Gastroesophageal sphincter (tissue), 3 donors: Measurements from ENCODE around the gene MAML2.

ENCODE experiments used
- POLR2A ChIP-seq, 2 donors: fragments of 450-650 bp; IDR thresholded peaks; one replicate each; pipeline ENCODE4 v1.6.1; 2017; ENCODE audit warnings: antibody characterized with exemption in 2 of 2, mild to moderate bottlenecking in 2 of 2, moderate library complexity in 1 of 2
- POLR2AphosphoS5 ChIP-seq: sonication (generic); formaldehyde crosslinking; IDR thresholded peaks from one replicate; pipeline ENCODE4 v1.6.1; 2017; ENCODE audit warnings: antibody characterized with exemption
- TF ChIP-seq, protein P1 (sequence below), 4 experiments: fragments of 200-600 bp in 2 of 4; fragments of 450-650 bp in 2 of 4; sonication (generic) in 1 of 4; IDR thresholded peaks; one replicate each; pipeline ENCODE4 v1.5.1; 2017 to 2019; ENCODE audit warnings: antibody characterized with exemption in 4 of 4, mild to moderate bottlenecking in 2 of 4, moderate library complexity in 2 of 4

GRCh38 chr11:95976550-95976949 is 366.4 kb downstream of the MAML2 start:
- TF ChIP-seq, protein P1, sequence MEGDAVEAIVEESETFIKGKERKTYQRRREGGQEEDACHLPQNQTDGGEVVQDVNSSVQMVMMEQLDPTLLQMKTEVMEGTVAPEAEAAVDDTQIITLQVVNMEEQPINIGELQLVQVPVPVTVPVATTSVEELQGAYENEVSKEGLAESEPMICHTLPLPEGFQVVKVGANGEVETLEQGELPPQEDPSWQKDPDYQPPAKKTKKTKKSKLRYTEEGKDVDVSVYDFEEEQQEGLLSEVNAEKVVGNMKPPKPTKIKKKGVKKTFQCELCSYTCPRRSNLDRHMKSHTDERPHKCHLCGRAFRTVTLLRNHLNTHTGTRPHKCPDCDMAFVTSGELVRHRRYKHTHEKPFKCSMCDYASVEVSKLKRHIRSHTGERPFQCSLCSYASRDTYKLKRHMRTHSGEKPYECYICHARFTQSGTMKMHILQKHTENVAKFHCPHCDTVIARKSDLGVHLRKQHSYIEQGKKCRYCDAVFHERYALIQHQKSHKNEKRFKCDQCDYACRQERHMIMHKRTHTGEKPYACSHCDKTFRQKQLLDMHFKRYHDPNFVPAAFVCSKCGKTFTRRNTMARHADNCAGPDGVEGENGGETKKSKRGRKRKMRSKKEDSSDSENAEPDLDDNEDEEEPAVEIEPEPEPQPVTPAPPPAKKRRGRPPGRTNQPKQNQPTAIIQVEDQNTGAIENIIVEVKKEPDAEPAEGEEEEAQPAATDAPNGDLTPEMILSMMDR (IDR thresholded peaks at IDR 0.05), result no peak
- TF ChIP-seq POLR2A (IDR thresholded peaks at IDR 0.05), result no peak
- TF ChIP-seq POLR2AphosphoS5, result no peak
